GM18505 (cell line): ENCODE results near the gene RASIP1.
"Not testable (repeated sequence)": the region's sequence is repeated elsewhere in the genome, so short reads cannot be mapped to it uniquely, and the experiment has no call there.

Source experiments
- ATAC-seq: cut with Tn5 transposase; IDR thresholded peaks from one replicate; pipeline ENCODE4 v1.9.1; 2021; ENCODE audit not compliant: unreplicated experiment
- POLR2A ChIP-seq: IDR thresholded peaks from 4 replicates; pipeline ENCODE4 v1.6.1; 2011; ENCODE audit warnings: borderline replicate concordance; ENCODE audit not compliant: insufficient read depth, insufficient read length; ENCODE audit errors: extremely low read depth

The RASIP1 gene

GRCh38 chr19:48713864-48714755 lies 26.3 kb downstream of the RASIP1 start:
- TF ChIP-seq POLR2A: no peak
- peak; percentile 87 for ATAC-seq

- no peak for TF ChIP-seq POLR2A
- ATAC-seq: no peak
Observed at GRCh38 chr19:48713041-48713863, 27.2 kb downstream of the RASIP1 start.

GRCh38 chr19:48711106-48711662 lies 29.2 kb downstream of the RASIP1 start:
- no peak for ATAC-seq
- no peak for TF ChIP-seq POLR2A

GRCh38 chr19:48708471-48708870 lies 31.9 kb downstream of the RASIP1 start:
- ATAC-seq: no peak
- TF ChIP-seq POLR2A: no peak

- no peak for ATAC-seq
- TF ChIP-seq POLR2A: no peak
Observed at GRCh38 chr19:48705431-48705830, 35.0 kb downstream of the RASIP1 start.

- no peak for TF ChIP-seq POLR2A
- ATAC-seq: no peak
Observed at GRCh38 chr19:48703316-48703715, 37.1 kb downstream of the RASIP1 start.

- TF ChIP-seq POLR2A: no peak
- no peak for ATAC-seq
Observed at GRCh38 chr19:48702701-48703100, 37.7 kb downstream of the RASIP1 start.

- ATAC-seq: no peak
- TF ChIP-seq POLR2A: no peak
Observed at GRCh38 chr19:48698046-48698445, 42.4 kb downstream of the RASIP1 start.

- TF ChIP-seq POLR2A: no peak
- no peak for ATAC-seq
Observed at GRCh38 chr19:48696353-48697010, 43.9 kb downstream of the RASIP1 start.

GRCh38 chr19:48695743-48696352 lies 44.6 kb downstream of the RASIP1 start, which contains the start of gene FUT2:
FUT2 (plus strand) TSS chr19:48695971; CDS start chr19:48702957, 6,986 bp downstream.
- ATAC-seq: no peak
- TF ChIP-seq POLR2A: no peak

- not testable (repeated sequence) for ATAC-seq
Observed at GRCh38 chr19:48693629-48694028, 46.8 kb downstream of the RASIP1 start.

- ATAC-seq: no peak
- TF ChIP-seq POLR2A: no peak
Observed at GRCh38 chr19:48689449-48689848, 51.0 kb downstream of the RASIP1 start.

GRCh38 chr19:48687776-48688175 lies 52.6 kb downstream of the RASIP1 start:
- TF ChIP-seq POLR2A: no peak
- no peak for ATAC-seq

- not testable (repeated sequence) for ATAC-seq
Observed at GRCh38 chr19:48686637-48687036, 53.8 kb downstream of the RASIP1 start.
